Breast epithelium (tissue), 4 donors: Measurements from ENCODE around the gene TTLL11. TPM values are rescaled to one million over a fixed set of nuclear protein-coding genes. Genes with fewer than 3 reads are reported as not detected.

Source experiments
- DNase-seq, 2 donors: peaks; one replicate each; pipeline ENCODE4 v3.0.0-alpha.2; 2019; ENCODE audit warnings: low spot score in 2 of 2
- H3K27ac ChIP-seq, 2 donors: fragments of 200-600 bp; sonication (generic) in 1 of 2; one replicate each; pipeline ENCODE4 v1.5.1; 2016 to 2019; ENCODE audit warnings: mild to moderate bottlenecking in 1 of 2
- H3K27me3 ChIP-seq, 2 donors: fragments of 200-600 bp; sonication (generic) in 1 of 2; one replicate each; pipeline versions ENCODE4 v1.5.1 to v1.6.0; 2017 to 2019; ENCODE audit warnings: control low read depth in 1 of 2, mild to moderate bottlenecking in 1 of 2
- H3K36me3 ChIP-seq: fragments of 200-600 bp; one replicate; pipeline ENCODE4 v1.5.1; 2019
- H3K4me1 ChIP-seq, 2 donors: fragments of 200-600 bp; sonication (generic); one replicate each; pipeline ENCODE4 v1.5.1; 2016 to 2019; ENCODE audit warnings: control low read depth in 1 of 2
- H3K4me3 ChIP-seq, 3 donors: fragments of 200-600 bp; sonication (generic); 1 replicate in 2 of 3; 2 replicates in 1 of 3; pipeline ENCODE4 v1.5.1; 2016 to 2019; ENCODE audit warnings: mild to moderate bottlenecking in 3 of 3, moderate library complexity in 2 of 3
- H3K9me3 ChIP-seq, 2 donors: fragments of 200-600 bp; sonication (generic) in 1 of 2; one replicate each; pipeline ENCODE4 v1.5.1; 2016 to 2019; ENCODE audit warnings: control low read depth in 1 of 2
- CTCF ChIP-seq, 3 donors: fragments of 450-650 bp; IDR thresholded peaks; one replicate each; pipeline ENCODE4 v1.5.1; 2016 to 2017; ENCODE audit warnings: antibody characterized with exemption in 3 of 3, mild to moderate bottlenecking in 3 of 3, moderate library complexity in 3 of 3
- POLR2A ChIP-seq: fragments of 450-650 bp; IDR thresholded peaks from one replicate; pipeline ENCODE4 v1.6.1; 2016; ENCODE audit warnings: antibody characterized with exemption, mild to moderate bottlenecking, moderate library complexity
- POLR2AphosphoS5 ChIP-seq, 3 donors: sonication (generic); formaldehyde crosslinking; IDR thresholded peaks; one replicate each; pipeline ENCODE4 v1.6.1; 2017; ENCODE audit warnings: antibody characterized with exemption in 3 of 3
- intact Hi-C: fragments of 100-400 bp; cut with DNase I; formaldehyde crosslinking; loops from one replicate; pipeline ENCODE4 v1.15.1; 2023; ENCODE audit warnings: low total_unique reads
- total RNA-seq, 3 donors: library from RNA; depleted of rRNA; stranded (reverse); fragments of >200 nt; gene quantifications; one replicate each; pipeline ENCODE4 v1.1.0, GENCODE V29; 2016

TTLL11 gene
- total RNA-seq, 3 donors from 2014 or later: 9.0 to 12.1 (median 10.0) TPM

GRCh38 chr9:121914604-121915303, 178.4 kb downstream of the TTLL11 start:
- DNase-seq: no peak
- H3K27ac ChIP-seq: no peak overlapping the region

GRCh38 chr9:121914017-121914595, 179.0 kb downstream of the TTLL11 start:
- intact Hi-C loops: no loop called here
- Histone ChIP-seq H3K27ac (no peak overlapping the region), H3K4me3 (no peak overlapping the region), H3K36me3 (no peaks in the 10 kb centered on the region), H3K27me3 (no peaks in the 10 kb centered on the region), H3K9me3 (no peaks in the 10 kb centered on the region), H3K4me1 (no peaks in the 10 kb centered on the region)
- DNase-seq: no peak
- TF ChIP-seq POLR2AphosphoS5 (IDR thresholded peaks at IDR 0.05): no peak
- TF ChIP-seq POLR2A: no peak
- no peak for TF ChIP-seq CTCF (IDR thresholded peaks at IDR 0.05)

More at GRCh38 chr9:121914604-121915303, 178.4 kb downstream of the TTLL11 start:
- H3K9me3 ChIP-seq: no peaks in the 10 kb centered on the region
- H3K36me3 ChIP-seq: no peaks in the 10 kb centered on the region
- TF ChIP-seq POLR2AphosphoS5 (IDR thresholded peaks at IDR 0.05): no peak
- no peak for TF ChIP-seq CTCF (IDR thresholded peaks at IDR 0.05)
- no peak for TF ChIP-seq POLR2A
- H3K4me3 ChIP-seq: no peak overlapping the region
- H3K4me1 ChIP-seq: no peaks in the 10 kb centered on the region
- intact Hi-C loops: no loop called here
- H3K27me3 ChIP-seq: no peaks in the 10 kb centered on the region

- Histone ChIP-seq H3K9me3 (no peaks in the 10 kb centered on the region), H3K27ac (no peak overlapping the region), H3K27me3 (no peaks in the 10 kb centered on the region), H3K4me3 (no peak overlapping the region), H3K4me1 (no peaks in the 10 kb centered on the region), H3K36me3 (no peaks in the 10 kb centered on the region)
- DNase-seq: no peak
- no peak for TF ChIP-seq POLR2AphosphoS5 (IDR thresholded peaks at IDR 0.05)
- no peak for TF ChIP-seq POLR2A
- no peak for TF ChIP-seq CTCF (IDR thresholded peaks at IDR 0.05)
- intact Hi-C loops: no loop called here
These were observed 180.1 kb downstream of the TTLL11 start for GRCh38 chr9:121912812-121913627.

GRCh38 chr9:121910491-121911040, 182.5 kb downstream of the TTLL11 start:
- intact Hi-C loops: no loop called here
- H3K9me3 ChIP-seq: no peaks in the 10 kb centered on the region
- H3K27ac ChIP-seq: no peak overlapping the region
- no peak for TF ChIP-seq CTCF (IDR thresholded peaks at IDR 0.05)
- TF ChIP-seq POLR2AphosphoS5 (IDR thresholded peaks at IDR 0.05): no peak
- no peak for TF ChIP-seq POLR2A
- no peak for DNase-seq
- H3K4me3 ChIP-seq: no peak overlapping the region
- H3K4me1 ChIP-seq: no peaks in the 10 kb centered on the region
- H3K27me3 ChIP-seq: no peaks in the 10 kb centered on the region
- no peaks in the 10 kb centered on the region for H3K36me3 ChIP-seq
